ENCODE measurements around the gene NPY4R.
"Not testable (repeated sequence)": the region's sequence is repeated elsewhere in the genome, so short reads cannot be mapped to it uniquely, and the experiment has no call there.

Gene NPY4R

DNA sequence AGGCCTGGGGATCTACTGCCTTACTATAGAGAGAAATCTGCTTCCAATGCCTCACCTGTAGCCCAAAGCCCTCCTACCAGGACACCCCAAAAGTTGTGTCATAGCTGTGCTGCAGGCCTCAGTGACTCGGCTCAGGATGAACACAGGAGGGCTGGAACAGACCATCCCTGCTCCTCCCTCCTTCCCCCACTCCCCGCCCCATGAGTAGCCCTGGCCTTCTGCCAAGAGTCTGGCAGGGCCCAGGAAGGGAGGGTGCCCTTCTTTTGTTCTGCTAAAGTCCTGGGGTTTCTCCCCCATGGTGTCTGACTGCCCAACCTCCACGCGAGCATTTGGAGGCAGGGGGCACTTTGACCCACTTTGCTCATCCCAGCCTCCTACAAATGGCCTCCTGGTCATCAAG is 24.8 kb downstream of the NPY4R start:
- H3K4me1 Mint-ChIP-seq (ENCODE audit: low read depth); H3K27me3 Mint-ChIP-seq; H3K4me3 Mint-ChIP-seq; H3K36me3 Mint-ChIP-seq (ENCODE audit: low read depth); intact Hi-C loops (cut with micrococcal nuclease); H3K27ac Mint-ChIP-seq: not testable (repeated sequence)
- peaks cover 25% of the 10 kb centered on the region for H3K9me3 Mint-ChIP-seq

DNA sequence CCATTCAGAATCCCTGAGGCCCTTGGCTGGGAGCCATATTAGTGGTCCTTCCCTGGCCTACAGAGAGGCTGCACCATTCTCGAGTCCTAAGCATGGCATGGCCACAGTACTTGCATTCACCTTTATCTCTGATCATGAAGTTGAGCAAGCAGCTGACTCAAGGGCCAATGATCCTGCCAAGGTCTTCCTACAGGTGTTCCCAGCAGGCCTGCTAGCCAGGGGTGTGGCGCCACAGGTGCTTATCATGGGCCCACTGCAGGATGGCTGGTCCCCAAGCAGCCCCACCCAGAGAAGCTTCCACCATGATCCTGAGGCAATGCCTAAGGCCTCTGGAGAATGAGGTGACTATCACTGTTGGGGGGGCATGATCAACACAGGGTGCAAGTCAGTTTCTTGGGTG is 42.2 kb downstream of the NPY4R start:
- H3K9me3 Mint-ChIP-seq; H3K4me1 Mint-ChIP-seq (ENCODE audit: low read depth); H3K36me3 Mint-ChIP-seq (ENCODE audit: low read depth); H3K4me3 Mint-ChIP-seq; H3K27me3 Mint-ChIP-seq; H3K27ac Mint-ChIP-seq; intact Hi-C loops (cut with micrococcal nuclease): not testable (repeated sequence)

DNA sequence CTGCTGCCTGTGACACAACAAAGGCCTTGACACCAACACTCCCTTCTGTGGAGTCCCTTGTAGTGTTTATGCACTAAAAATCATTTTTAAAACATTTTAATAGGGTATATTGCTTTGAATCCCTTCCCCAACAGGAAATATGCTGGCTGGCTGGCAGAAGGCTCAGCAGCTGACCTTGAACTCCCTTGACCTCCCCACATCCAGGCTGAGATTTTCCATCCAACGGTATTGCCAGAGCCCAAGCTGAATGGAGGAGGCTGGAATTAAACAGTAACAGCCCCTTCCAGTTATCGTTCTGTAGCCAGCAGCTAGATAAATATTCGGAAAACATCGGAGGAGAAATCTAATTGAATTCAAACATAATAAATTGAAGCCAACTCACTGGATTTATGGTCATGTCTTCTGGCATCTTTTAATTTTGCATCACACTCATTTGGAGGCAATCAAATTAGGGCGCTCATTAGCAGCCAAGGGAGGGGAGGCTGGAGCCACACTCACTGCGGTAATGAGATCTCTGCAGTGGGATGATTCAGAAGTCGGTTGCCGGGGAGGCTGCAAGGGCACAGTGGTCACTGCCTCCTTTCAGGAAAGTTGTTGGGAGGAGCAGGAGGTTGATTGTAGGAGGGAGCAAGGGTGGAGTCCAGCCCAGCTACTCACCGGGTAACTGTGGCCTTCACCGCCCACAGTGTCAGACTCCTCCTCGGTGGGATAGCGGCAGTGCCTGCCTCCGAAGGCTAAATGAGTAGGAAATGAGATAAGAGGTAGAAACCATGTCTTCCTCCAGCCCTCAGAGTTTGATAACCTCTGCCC is 46.0 kb downstream of the NPY4R start:
- H3K9me3 Mint-ChIP-seq; intact Hi-C loops (cut with micrococcal nuclease); H3K4me1 Mint-ChIP-seq (ENCODE audit: low read depth); H3K4me3 Mint-ChIP-seq; H3K27me3 Mint-ChIP-seq; H3K36me3 Mint-ChIP-seq (ENCODE audit: low read depth); H3K27ac Mint-ChIP-seq: not testable (repeated sequence)

DNA sequence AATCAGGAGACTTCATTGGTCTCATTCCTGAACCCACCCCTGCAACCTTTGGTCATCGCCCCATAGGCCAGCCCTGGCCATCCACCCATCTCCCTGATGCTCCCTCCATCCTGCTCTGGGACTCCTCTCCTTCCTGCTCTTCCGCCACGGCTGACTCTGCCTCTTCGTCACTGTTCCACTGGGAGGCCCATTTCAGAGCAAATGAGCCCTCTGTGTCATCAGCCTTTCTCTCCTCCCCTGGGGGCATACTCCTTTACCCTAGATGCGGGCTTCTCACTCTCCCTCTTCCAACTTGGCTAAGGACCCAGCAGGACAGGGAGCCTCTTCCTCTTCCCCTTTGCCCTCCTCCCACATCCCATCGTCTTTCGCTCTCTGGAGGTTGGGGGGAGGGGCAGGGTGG is 47.5 kb downstream of the NPY4R start:
- intact Hi-C loops (cut with micrococcal nuclease); H3K36me3 Mint-ChIP-seq (ENCODE audit: low read depth); H3K9me3 Mint-ChIP-seq; H3K4me3 Mint-ChIP-seq; H3K27ac Mint-ChIP-seq; H3K4me1 Mint-ChIP-seq (ENCODE audit: low read depth); H3K27me3 Mint-ChIP-seq: not testable (repeated sequence)

DNA sequence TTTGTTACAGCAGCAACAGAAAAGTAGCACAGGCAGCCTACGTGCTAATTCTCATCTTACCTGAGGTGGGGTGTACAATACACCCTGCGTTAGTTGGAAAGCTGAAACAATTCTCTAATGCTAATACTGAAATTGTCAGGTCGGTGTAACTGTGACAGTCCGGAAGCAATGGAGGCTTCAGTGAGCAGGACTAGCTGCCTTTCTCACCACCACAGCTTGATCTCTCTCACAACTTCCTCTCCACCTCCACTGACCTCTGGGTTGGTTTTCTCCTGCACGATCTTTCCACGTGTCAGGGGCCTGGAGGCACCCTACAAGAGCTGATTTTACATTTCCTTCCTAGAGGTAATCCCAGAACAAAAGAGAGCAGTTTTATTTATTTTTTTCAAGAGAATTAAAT is 50.5 kb downstream of the NPY4R start:
- H3K27ac Mint-ChIP-seq; H3K4me3 Mint-ChIP-seq; intact Hi-C loops (cut with micrococcal nuclease); H3K27me3 Mint-ChIP-seq; H3K36me3 Mint-ChIP-seq (ENCODE audit: low read depth); H3K9me3 Mint-ChIP-seq; H3K4me1 Mint-ChIP-seq (ENCODE audit: low read depth): not testable (repeated sequence)

DNA sequence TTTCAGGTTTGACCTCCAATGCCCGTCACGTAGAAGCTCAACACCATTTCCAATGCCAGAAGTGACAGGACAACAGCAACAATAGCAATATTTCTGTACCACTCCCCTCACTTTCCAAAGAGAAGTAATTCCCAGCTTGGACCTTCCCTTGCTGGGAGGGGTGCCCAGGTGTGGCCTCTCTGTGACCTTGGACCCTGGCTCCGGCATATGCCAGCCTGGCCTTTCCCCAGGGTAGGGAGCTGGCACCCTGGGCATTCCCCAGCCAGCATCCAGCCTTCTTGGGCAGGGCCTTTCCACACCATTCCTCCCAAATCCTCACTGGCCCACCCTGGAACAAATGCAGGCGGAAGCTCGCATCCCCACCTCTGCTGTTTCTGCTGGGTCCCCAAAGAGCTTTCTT is 53.1 kb downstream of the NPY4R start:
- H3K36me3 Mint-ChIP-seq (ENCODE audit: low read depth); H3K27ac Mint-ChIP-seq; H3K4me3 Mint-ChIP-seq; H3K9me3 Mint-ChIP-seq; H3K4me1 Mint-ChIP-seq (ENCODE audit: low read depth); H3K27me3 Mint-ChIP-seq; intact Hi-C loops (cut with micrococcal nuclease): not testable (repeated sequence)

DNA sequence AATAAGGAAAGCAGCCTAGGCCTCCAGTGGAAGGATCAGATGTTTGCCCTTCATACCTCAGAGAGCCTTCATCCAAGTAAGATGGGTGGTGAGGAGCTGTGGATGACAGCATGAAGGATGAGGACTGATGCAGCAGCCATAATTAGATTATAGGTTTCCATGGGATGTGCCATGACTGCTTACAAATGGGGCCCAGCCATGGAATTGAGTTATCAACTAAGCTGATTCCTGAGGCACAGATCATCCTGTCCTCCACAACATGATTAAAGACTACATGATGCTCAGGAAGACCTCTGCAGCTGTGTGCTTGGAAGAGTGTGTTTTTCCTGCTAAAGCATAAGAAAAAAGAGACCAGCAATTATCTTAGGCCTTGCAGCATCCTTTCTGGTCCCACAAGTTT is 54.6 kb downstream of the NPY4R start:
- intact Hi-C loops (cut with micrococcal nuclease); H3K4me3 Mint-ChIP-seq: not testable (repeated sequence)

More for the DNA sequence above, 54.6 kb downstream of the NPY4R start:
- H3K27ac Mint-ChIP-seq; H3K4me1 Mint-ChIP-seq (ENCODE audit: low read depth); H3K27me3 Mint-ChIP-seq; H3K36me3 Mint-ChIP-seq (ENCODE audit: low read depth); H3K9me3 Mint-ChIP-seq: not testable (repeated sequence)
